ENCODE data around the gene KDM1A.
A peak's percentile ranks its signal among the peaks of the same experiment; 100 is the strongest.

KDM1A gene

GRCh38 chr1:23029337-23029736, 10.1 kb downstream of the KDM1A start:
- Histone ChIP-seq H3K27me3 (ENCODE audit: insufficient read depth, poor library complexity, severe bottlenecking) (no peaks in the 10 kb centered on the region), H3K4me3 (replicated peaks; ENCODE audit: insufficient read depth, low read length) (no peak overlapping the region), H3K27ac (replicated peaks) (no peak overlapping the region)
- no peak for DNase-seq (ENCODE audit: low read depth in 1 of 2, low spot score in 1 of 2)
- TF ChIP-seq CTCF (IDR thresholded peaks at IDR 0.05; ENCODE audit: insufficient read depth, low read length) (no peak), GABPA (IDR thresholded peaks at IDR 0.05; ENCODE audit: low read depth) (no peak), POLR2AphosphoS5 (IDR thresholded peaks at IDR 0.05; ENCODE audit: low read depth) (no peak), SPI1 (IDR thresholded peaks at IDR 0.05; ENCODE audit: borderline replicate concordance, low read depth) (peak; percentile 44; the same call in 1 of the 2 replicates)
- TF ChIP-seq, protein P1, sequence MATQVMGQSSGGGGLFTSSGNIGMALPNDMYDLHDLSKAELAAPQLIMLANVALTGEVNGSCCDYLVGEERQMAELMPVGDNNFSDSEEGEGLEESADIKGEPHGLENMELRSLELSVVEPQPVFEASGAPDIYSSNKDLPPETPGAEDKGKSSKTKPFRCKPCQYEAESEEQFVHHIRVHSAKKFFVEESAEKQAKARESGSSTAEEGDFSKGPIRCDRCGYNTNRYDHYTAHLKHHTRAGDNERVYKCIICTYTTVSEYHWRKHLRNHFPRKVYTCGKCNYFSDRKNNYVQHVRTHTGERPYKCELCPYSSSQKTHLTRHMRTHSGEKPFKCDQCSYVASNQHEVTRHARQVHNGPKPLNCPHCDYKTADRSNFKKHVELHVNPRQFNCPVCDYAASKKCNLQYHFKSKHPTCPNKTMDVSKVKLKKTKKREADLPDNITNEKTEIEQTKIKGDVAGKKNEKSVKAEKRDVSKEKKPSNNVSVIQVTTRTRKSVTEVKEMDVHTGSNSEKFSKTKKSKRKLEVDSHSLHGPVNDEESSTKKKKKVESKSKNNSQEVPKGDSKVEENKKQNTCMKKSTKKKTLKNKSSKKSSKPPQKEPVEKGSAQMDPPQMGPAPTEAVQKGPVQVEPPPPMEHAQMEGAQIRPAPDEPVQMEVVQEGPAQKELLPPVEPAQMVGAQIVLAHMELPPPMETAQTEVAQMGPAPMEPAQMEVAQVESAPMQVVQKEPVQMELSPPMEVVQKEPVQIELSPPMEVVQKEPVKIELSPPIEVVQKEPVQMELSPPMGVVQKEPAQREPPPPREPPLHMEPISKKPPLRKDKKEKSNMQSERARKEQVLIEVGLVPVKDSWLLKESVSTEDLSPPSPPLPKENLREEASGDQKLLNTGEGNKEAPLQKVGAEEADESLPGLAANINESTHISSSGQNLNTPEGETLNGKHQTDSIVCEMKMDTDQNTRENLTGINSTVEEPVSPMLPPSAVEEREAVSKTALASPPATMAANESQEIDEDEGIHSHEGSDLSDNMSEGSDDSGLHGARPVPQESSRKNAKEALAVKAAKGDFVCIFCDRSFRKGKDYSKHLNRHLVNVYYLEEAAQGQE (IDR thresholded peaks at IDR 0.05; ENCODE audit: insufficient replicate concordance, low read depth): no peak

GRCh38 chr1:23035823-23036452, 16.7 kb downstream of the KDM1A start:
- TF ChIP-seq GABPA (IDR thresholded peaks at IDR 0.05; ENCODE audit: low read depth) (no peak), POLR2AphosphoS5 (IDR thresholded peaks at IDR 0.05; ENCODE audit: low read depth) (no peak), CTCF (IDR thresholded peaks at IDR 0.05; ENCODE audit: insufficient read depth, low read length) (no peak), SPI1 (IDR thresholded peaks at IDR 0.05; ENCODE audit: borderline replicate concordance, low read depth) (no peak)
- TF ChIP-seq, protein P1 (IDR thresholded peaks at IDR 0.05; ENCODE audit: insufficient replicate concordance, low read depth): no peak
- no peak for DNase-seq (ENCODE audit: low read depth in 1 of 2, low spot score in 1 of 2)

GRCh38 chr1:23037081-23037740, 17.9 kb downstream of the KDM1A start:
- no peak for DNase-seq (ENCODE audit: low read depth in 1 of 2, low spot score in 1 of 2)
- TF ChIP-seq GABPA (IDR thresholded peaks at IDR 0.05; ENCODE audit: low read depth) (no peak), CTCF (IDR thresholded peaks at IDR 0.05; ENCODE audit: insufficient read depth, low read length) (no peak), POLR2AphosphoS5 (IDR thresholded peaks at IDR 0.05; ENCODE audit: low read depth) (no peak), SPI1 (IDR thresholded peaks at IDR 0.05; ENCODE audit: borderline replicate concordance, low read depth) (no peak)
- TF ChIP-seq, protein P1 (IDR thresholded peaks at IDR 0.05; ENCODE audit: insufficient replicate concordance, low read depth): no peak
- Histone ChIP-seq H3K27ac (replicated peaks) (no peak overlapping the region), H3K27me3 (ENCODE audit: insufficient read depth, poor library complexity, severe bottlenecking) (no peaks in the 10 kb centered on the region), H3K4me3 (replicated peaks; ENCODE audit: insufficient read depth, low read length) (no peak overlapping the region)

More at GRCh38 chr1:23035823-23036452, 16.7 kb downstream of the KDM1A start:
- Histone ChIP-seq H3K27me3 (ENCODE audit: insufficient read depth, poor library complexity, severe bottlenecking) (no peaks in the 10 kb centered on the region), H3K4me3 (replicated peaks; ENCODE audit: insufficient read depth, low read length) (no peak overlapping the region), H3K27ac (replicated peaks) (no peak overlapping the region)
